ENCODE data around the gene CYTH3. TPM values are rescaled to one million over a fixed set of nuclear protein-coding genes. Genes with fewer than 3 reads are reported as not detected.
A peak's percentile ranks its signal among the peaks of the same experiment; 100 is the strongest.

The CYTH3 gene
- total and polyA plus RNA-seq, 9 donors = 20.3 to 46.7 (median 41.3) TPM

DNA sequence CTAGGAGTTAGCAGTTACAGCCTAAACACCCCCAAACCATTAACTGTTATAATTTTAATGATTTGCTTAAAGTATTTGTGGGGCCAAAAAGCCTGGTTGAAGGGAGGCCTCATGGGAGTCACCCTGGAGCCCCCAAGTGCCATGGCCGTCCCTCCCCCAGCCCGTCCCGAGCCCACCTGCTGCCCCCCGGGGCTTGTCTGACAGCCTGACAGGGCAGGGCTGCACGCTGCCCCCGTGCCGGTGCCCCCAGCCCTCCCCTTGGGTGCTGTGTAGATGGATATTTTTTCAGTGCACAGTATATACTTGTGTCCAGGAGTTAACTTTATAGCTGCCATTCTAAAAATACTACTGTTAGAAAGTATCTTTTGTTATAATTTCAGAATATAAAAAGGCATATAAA is 108.4 kb downstream of the CYTH3 start:
- 86% methylated on average over 1 of the region's 7 CpGs for WGBS (ENCODE audit: insufficient coverage)
- H3K4me1 ChIP-seq (ENCODE audit: control insufficient read depth, insufficient read depth, low read length) = peaks cover 67% of the 10 kb centered on the region
- no peaks in the 10 kb centered on the region for H3K27me3 ChIP-seq (ENCODE audit: control insufficient read depth, insufficient read depth, low read length)
- DNase-seq = no peak
- peaks cover 66% of the 10 kb centered on the region for H3K36me3 ChIP-seq (ENCODE audit: control insufficient read depth, insufficient read depth, low read length)
- no peaks in the 10 kb centered on the region for H3K9me3 ChIP-seq (replicated peaks; ENCODE audit: control insufficient read depth, low read depth, low read length)
- peak overlapping the region; percentile 24 for H3K27ac ChIP-seq (ENCODE audit: low read length)
- H3K4me3 ChIP-seq (ENCODE audit: low read length) = no peak overlapping the region

GRCh38 chr7:6163402-6163801 is 109.0 kb downstream of the CYTH3 start:
- H3K36me3 ChIP-seq (ENCODE audit: control insufficient read depth, insufficient read depth, low read length) = peaks cover 66% of the 10 kb centered on the region
- WGBS (ENCODE audit: insufficient coverage) = 94% methylated on average over 9 of the region's 17 CpGs
- no peak overlapping the region for H3K27ac ChIP-seq (ENCODE audit: low read length)

DNA sequence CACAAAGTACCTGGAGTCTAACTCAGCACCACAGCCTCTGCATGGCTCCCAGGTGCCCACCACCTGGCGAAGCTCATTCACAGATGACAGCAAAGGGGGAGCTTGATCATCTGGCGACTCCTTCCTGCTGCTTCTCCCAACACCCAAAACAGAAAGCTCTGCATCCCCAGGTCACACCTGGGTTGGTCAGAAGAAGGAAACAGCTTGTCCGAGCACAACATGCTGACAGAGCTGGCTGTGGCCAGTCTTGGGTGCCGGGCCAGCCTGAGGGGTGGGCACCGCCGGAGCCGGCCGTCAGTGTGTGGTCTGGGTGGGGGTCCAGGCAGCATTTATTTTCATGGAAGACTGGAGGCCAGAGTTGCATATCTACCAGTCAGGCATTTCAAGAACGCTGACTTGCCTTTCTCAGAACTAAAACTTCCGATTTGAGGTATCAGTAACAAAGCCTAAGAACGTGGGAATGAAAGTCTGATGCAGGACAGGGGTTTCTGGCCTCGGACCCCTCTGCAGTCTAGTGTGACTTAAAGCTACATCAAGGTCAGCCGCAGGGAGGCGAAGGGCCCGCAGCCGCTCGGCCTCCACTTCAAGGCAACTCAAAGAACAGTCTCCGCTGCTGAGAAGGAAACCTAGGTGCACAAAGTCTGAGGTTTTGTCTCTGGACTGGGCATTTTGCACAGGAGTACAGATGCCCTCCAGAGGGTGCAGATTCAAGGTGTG is 109.6 kb downstream of the CYTH3 start:
- Histone ChIP-seq H3K4me1 (ENCODE audit: control insufficient read depth, insufficient read depth, low read length) (peaks cover 55% of the 10 kb centered on the region), H3K27me3 (ENCODE audit: control insufficient read depth, insufficient read depth, low read length) (no peaks in the 10 kb centered on the region), H3K27ac (ENCODE audit: low read length) (peak overlapping the region; percentile 65), H3K4me3 (ENCODE audit: low read length) (no peak overlapping the region), H3K9me3 (replicated peaks; ENCODE audit: control insufficient read depth, low read depth, low read length) (no peaks in the 10 kb centered on the region), H3K36me3 (ENCODE audit: control insufficient read depth, insufficient read depth, low read length) (peaks cover 69% of the 10 kb centered on the region)
- 84% methylated on average over 14 of the region's 18 CpGs for whole genome bisulfite sequencing (ENCODE audit: insufficient coverage)
- no peak for DNase-seq

More at GRCh38 chr7:6163402-6163801, 109.0 kb downstream of the CYTH3 start:
- DNase-seq = no peak
- Histone ChIP-seq H3K9me3 (replicated peaks; ENCODE audit: control insufficient read depth, low read depth, low read length) (no peaks in the 10 kb centered on the region), H3K4me1 (ENCODE audit: control insufficient read depth, insufficient read depth, low read length) (peaks cover 61% of the 10 kb centered on the region), H3K4me3 (ENCODE audit: low read length) (no peak overlapping the region), H3K27me3 (ENCODE audit: control insufficient read depth, insufficient read depth, low read length) (no peaks in the 10 kb centered on the region)

- peaks cover 69% of the 10 kb centered on the region for H3K36me3 ChIP-seq (ENCODE audit: control insufficient read depth, insufficient read depth, low read length)
- DNase-seq = peak; percentile 94
- no peaks in the 10 kb centered on the region for H3K27me3 ChIP-seq (ENCODE audit: control insufficient read depth, insufficient read depth, low read length)
- no peak overlapping the region for H3K4me3 ChIP-seq (ENCODE audit: low read length)
- WGBS (ENCODE audit: insufficient coverage) = 40% methylated on average over 8 of the region's 8 CpGs
- no peaks in the 10 kb centered on the region for H3K9me3 ChIP-seq (replicated peaks; ENCODE audit: control insufficient read depth, low read depth, low read length)
- peak overlapping the region; percentile 65 for H3K27ac ChIP-seq (ENCODE audit: low read length)
- H3K4me1 ChIP-seq (ENCODE audit: control insufficient read depth, insufficient read depth, low read length) = peaks cover 49% of the 10 kb centered on the region
Measured at GRCh38 chr7:6162331-6162620, 110.1 kb downstream of the CYTH3 start.

- H3K9me3 ChIP-seq (replicated peaks; ENCODE audit: control insufficient read depth, low read depth, low read length) = no peaks in the 10 kb centered on the region
- WGBS (ENCODE audit: insufficient coverage) = 21% methylated on average over 6 of the region's 15 CpGs
- H3K36me3 ChIP-seq (ENCODE audit: control insufficient read depth, insufficient read depth, low read length) = peaks cover 71% of the 10 kb centered on the region
- H3K27ac ChIP-seq (ENCODE audit: low read length) = peak overlapping the region; percentile 65
- no peak overlapping the region for H3K4me3 ChIP-seq (ENCODE audit: low read length)
- no peak for DNase-seq
- H3K27me3 ChIP-seq (ENCODE audit: control insufficient read depth, insufficient read depth, low read length) = no peaks in the 10 kb centered on the region
- peaks cover 44% of the 10 kb centered on the region for H3K4me1 ChIP-seq (ENCODE audit: control insufficient read depth, insufficient read depth, low read length)
Measured at GRCh38 chr7:6161463-6162330, 110.7 kb downstream of the CYTH3 start.

DNA sequence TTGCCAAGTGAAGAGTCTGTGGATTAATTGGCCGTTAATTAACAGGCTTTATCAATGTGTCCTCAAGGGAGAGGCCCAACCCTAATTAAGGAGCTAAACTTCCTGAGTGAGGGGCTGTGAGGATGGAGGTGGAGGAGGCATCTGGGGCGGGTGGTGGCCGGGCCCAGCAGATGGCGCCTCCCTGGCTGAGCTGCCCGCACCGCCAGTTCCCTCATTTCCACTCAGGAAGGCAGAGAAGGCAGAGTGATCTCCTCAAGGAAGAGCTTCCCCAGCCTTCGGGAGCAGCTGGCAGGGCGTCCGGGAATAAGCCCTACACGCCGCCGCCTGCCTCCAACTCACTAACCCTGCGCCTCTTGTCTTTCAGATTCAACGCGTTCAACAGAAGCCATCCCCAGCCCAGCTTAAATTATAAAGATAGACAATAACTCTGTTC is 112.2 kb downstream of the CYTH3 start:
- peaks cover 82% of the 10 kb centered on the region for H3K36me3 ChIP-seq (ENCODE audit: control insufficient read depth, insufficient read depth, low read length)
- H3K9me3 ChIP-seq (replicated peaks; ENCODE audit: control insufficient read depth, low read depth, low read length) = no peaks in the 10 kb centered on the region
- H3K27ac ChIP-seq (ENCODE audit: low read length) = peak overlapping the region; percentile 53
- H3K4me1 ChIP-seq (ENCODE audit: control insufficient read depth, insufficient read depth, low read length) = peaks cover 31% of the 10 kb centered on the region
- H3K27me3 ChIP-seq (ENCODE audit: control insufficient read depth, insufficient read depth, low read length) = no peaks in the 10 kb centered on the region
- no peak overlapping the region for H3K4me3 ChIP-seq (ENCODE audit: low read length)
- DNase-seq = peak; percentile 87
- WGBS (ENCODE audit: insufficient coverage) = 17% methylated on average over 7 of the region's 15 CpGs

DNA sequence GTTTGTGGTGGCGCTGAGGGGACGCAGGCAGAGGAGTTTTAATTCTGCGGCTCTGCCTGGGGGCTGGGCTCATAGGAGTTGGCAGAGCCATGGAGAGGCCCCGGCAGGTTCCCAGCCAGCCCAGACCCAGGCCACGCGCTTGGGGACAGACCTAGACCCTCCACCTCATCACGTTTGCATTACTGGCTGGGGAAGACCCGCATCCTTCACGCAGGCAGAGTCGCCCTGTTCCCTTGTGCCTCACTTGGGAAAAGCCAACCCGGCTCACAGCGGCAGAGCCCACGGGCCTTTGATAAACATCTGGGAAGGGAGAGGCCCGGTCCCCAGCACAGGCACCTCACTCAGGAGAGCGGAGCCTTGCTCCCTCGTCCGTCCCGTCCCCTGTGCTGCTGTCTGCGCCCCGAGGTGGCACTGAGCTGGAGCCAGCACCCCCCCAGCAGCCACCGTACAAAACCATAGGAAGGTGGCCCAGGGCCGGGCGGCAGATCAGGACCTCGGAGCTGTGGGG is 112.8 kb downstream of the CYTH3 start:
- Histone ChIP-seq H3K4me3 (ENCODE audit: low read length) (no peak overlapping the region), H3K4me1 (ENCODE audit: control insufficient read depth, insufficient read depth, low read length) (peaks cover 26% of the 10 kb centered on the region)
- DNase-seq = no peak

DNA sequence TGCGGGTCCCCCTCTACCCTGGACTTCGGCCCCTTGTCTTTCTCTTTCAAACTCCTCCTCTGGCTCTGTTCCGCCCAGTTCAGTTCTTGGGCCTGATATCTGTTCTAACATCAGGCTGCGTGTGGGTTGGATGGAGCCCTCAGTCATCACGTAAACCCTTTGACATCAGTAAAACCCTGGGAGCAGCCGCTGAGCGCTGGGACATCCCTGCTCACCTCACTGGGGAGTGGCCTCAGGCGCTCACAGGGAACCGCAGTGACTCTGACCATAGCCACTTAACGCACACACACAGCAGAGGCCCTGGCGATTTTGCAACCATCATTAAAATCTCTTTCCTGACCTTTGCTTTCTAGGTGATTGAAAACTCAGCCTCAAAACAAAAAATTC is 113.3 kb downstream of the CYTH3 start:
- Histone ChIP-seq H3K4me1 (ENCODE audit: control insufficient read depth, insufficient read depth, low read length) (peaks cover 23% of the 10 kb centered on the region), H3K36me3 (ENCODE audit: control insufficient read depth, insufficient read depth, low read length) (peaks cover 80% of the 10 kb centered on the region), H3K27me3 (ENCODE audit: control insufficient read depth, insufficient read depth, low read length) (no peaks in the 10 kb centered on the region), H3K9me3 (replicated peaks; ENCODE audit: control insufficient read depth, low read depth, low read length) (no peaks in the 10 kb centered on the region), H3K4me3 (ENCODE audit: low read length) (no peak overlapping the region), H3K27ac (ENCODE audit: low read length) (no peak overlapping the region)
- WGBS (ENCODE audit: insufficient coverage) = 69% methylated on average over 9 of the region's 11 CpGs
- no peak for DNase-seq

More for the DNA sequence above, 112.8 kb downstream of the CYTH3 start:
- WGBS (ENCODE audit: insufficient coverage) = 67% methylated on average over 18 of the region's 24 CpGs
- Histone ChIP-seq H3K27me3 (ENCODE audit: control insufficient read depth, insufficient read depth, low read length) (no peaks in the 10 kb centered on the region), H3K9me3 (replicated peaks; ENCODE audit: control insufficient read depth, low read depth, low read length) (no peaks in the 10 kb centered on the region), H3K36me3 (ENCODE audit: control insufficient read depth, insufficient read depth, low read length) (peaks cover 80% of the 10 kb centered on the region), H3K27ac (ENCODE audit: low read length) (peak overlapping the region; percentile 53)

GRCh38 chr7:6158424-6159096 is 113.9 kb downstream of the CYTH3 start:
- Histone ChIP-seq H3K27me3 (ENCODE audit: control insufficient read depth, insufficient read depth, low read length) (no peaks in the 10 kb centered on the region), H3K27ac (ENCODE audit: low read length) (no peak overlapping the region), H3K4me1 (ENCODE audit: control insufficient read depth, insufficient read depth, low read length) (peaks cover 23% of the 10 kb centered on the region), H3K4me3 (ENCODE audit: low read length) (no peak overlapping the region), H3K9me3 (replicated peaks; ENCODE audit: control insufficient read depth, low read depth, low read length) (no peaks in the 10 kb centered on the region), H3K36me3 (ENCODE audit: control insufficient read depth, insufficient read depth, low read length) (peaks cover 79% of the 10 kb centered on the region)
- WGBS (ENCODE audit: insufficient coverage) = 83% methylated on average over 29 of the region's 29 CpGs
- DNase-seq = no peak

Measured in muscle of leg (tissue), 11 donors.